Testis (tissue), 2 donors: ENCODE results near the gene RASGEF1B.

Experiments
- CTCF ChIP-seq, 3 experiments: fragments of 450-650 bp in 2 of 3; fragments of 200-600 bp in 1 of 3; sonication (generic) in 1 of 3; IDR thresholded peaks; one replicate each; pipeline ENCODE4 v1.5.1; 2016 to 2019; ENCODE audit warnings: antibody characterized with exemption in 3 of 3, mild to moderate bottlenecking in 2 of 3, moderate library complexity in 1 of 3
- POLR2A ChIP-seq: fragments of 450-650 bp; IDR thresholded peaks from one replicate; pipeline ENCODE4 v1.6.1; 2017; ENCODE audit warnings: antibody characterized with exemption, mild to moderate bottlenecking, moderate library complexity

- no peak for TF ChIP-seq POLR2A
- TF ChIP-seq CTCF (IDR thresholded peaks at IDR 0.05), result no peak
These were observed 42.1 kb downstream of the RASGEF1B start for GRCh38 chr4:81429607-81430006.
